NB4 (cell line): ENCODE data around the gene HHIPL1.

Source experiments
- DNase-seq: peaks from one replicate; pipeline ENCODE4 v3.0.0; 2010; ENCODE audit warnings: low read depth
- H3K4me3 ChIP-seq: one replicate; pipeline ENCODE4 v1.5.1; 2011; ENCODE audit warnings: mild to moderate bottlenecking, low read depth, low read length, moderate library complexity
- MYC ChIP-seq: IDR thresholded peaks from 2 replicates; pipeline ENCODE4 v1.6.1; 2011; ENCODE audit warnings: low read depth, low read length
- POLR2A ChIP-seq: IDR thresholded peaks from 2 replicates; pipeline ENCODE4 v1.6.1; 2011; ENCODE audit warnings: mild to moderate bottlenecking; ENCODE audit not compliant: insufficient read length; ENCODE audit errors: extremely low read depth
- TF ChIP-seq, protein P1 (sequence below): IDR thresholded peaks from one replicate; pipeline ENCODE4 v1.5.1; 2012; ENCODE audit warnings: low read depth, low read length
- TF ChIP-seq, protein P2 (sequence below): IDR thresholded peaks from 2 replicates; pipeline ENCODE4 v1.6.1; 2011; ENCODE audit warnings: low read depth, low read length

The HHIPL1 gene

DNA sequence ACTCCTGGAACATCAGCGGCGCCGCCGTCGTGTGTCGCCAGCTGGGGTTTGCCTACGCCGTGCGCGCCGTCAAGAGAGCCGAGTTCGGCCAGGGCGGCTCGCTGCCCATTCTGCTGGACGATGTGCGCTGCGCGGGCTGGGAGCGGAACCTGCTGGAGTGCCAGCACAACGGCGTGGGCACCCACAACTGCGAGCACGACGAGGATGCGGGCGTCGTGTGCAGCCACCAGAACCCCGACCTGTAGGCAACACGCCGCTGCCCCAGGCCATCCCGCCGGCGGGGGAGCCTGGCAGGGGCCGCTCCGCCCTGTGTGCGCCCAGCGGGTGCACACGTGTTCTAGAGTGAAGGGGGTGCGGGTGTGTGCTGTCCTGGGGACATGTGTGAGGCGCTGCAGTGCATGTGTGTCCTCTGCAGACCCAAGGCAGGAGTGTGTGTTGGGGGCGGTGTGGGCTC, 30.5 kb downstream of the HHIPL1 start:
- TF ChIP-seq, protein P1, sequence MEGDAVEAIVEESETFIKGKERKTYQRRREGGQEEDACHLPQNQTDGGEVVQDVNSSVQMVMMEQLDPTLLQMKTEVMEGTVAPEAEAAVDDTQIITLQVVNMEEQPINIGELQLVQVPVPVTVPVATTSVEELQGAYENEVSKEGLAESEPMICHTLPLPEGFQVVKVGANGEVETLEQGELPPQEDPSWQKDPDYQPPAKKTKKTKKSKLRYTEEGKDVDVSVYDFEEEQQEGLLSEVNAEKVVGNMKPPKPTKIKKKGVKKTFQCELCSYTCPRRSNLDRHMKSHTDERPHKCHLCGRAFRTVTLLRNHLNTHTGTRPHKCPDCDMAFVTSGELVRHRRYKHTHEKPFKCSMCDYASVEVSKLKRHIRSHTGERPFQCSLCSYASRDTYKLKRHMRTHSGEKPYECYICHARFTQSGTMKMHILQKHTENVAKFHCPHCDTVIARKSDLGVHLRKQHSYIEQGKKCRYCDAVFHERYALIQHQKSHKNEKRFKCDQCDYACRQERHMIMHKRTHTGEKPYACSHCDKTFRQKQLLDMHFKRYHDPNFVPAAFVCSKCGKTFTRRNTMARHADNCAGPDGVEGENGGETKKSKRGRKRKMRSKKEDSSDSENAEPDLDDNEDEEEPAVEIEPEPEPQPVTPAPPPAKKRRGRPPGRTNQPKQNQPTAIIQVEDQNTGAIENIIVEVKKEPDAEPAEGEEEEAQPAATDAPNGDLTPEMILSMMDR, result no peak
- TF ChIP-seq, protein P2, sequence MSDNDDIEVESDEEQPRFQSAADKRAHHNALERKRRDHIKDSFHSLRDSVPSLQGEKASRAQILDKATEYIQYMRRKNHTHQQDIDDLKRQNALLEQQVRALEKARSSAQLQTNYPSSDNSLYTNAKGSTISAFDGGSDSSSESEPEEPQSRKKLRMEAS, result no peak
- no peak for TF ChIP-seq MYC
- TF ChIP-seq POLR2A, result no peak
- no peak overlapping the region for H3K4me3 ChIP-seq
- no peak for DNase-seq

DNA sequence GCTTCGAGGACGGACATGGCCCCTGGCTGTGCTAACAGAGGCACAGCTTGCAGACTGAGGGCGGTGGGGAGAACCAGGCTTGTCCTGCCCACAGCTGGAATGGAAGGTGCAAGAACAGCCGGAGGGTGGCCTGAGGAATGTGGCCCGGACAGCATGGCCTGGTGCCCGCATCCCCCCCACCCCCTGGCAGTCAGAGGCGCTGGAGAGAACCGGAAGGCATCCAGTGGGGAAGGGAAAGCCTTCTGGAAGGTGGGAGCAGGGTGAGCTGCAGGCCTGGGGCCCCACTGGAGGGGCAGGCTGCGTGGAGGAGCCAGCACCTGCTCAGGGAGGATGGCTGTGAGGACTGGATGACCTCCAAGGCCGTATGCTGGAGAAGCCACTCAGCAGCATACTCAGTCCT, 31.0 kb downstream of the HHIPL1 start:
- no peak for DNase-seq
- TF ChIP-seq POLR2A, result no peak
- TF ChIP-seq, protein P1, result no peak
- TF ChIP-seq, protein P2, result no peak
- no peak for TF ChIP-seq MYC
- no peak overlapping the region for H3K4me3 ChIP-seq

DNA sequence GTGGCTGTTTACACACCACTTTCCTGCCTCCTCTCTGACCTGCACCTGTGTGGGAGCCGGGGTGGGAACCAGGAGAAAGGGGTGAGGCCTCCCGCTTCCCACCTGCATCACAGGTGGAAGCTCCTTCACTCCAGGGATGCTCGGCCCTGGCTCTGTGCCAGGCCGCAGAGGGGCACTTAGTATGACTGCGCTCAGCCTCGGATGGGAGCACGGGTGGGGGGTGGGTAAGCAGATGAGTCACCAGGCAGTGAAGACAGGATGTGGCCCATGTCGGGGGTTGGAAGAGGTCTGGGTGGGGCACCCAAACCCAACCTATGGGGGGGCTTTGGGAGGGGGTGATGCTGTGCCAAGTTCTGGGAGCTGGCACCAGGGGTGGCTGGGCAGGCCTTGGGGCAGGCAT, 31.7 kb downstream of the HHIPL1 start:
- no peak overlapping the region for H3K4me3 ChIP-seq
- TF ChIP-seq MYC, result no peak
- no peak for TF ChIP-seq POLR2A
- TF ChIP-seq, protein P2, result no peak
- TF ChIP-seq, protein P1, result no peak
- DNase-seq, result no peak

DNA sequence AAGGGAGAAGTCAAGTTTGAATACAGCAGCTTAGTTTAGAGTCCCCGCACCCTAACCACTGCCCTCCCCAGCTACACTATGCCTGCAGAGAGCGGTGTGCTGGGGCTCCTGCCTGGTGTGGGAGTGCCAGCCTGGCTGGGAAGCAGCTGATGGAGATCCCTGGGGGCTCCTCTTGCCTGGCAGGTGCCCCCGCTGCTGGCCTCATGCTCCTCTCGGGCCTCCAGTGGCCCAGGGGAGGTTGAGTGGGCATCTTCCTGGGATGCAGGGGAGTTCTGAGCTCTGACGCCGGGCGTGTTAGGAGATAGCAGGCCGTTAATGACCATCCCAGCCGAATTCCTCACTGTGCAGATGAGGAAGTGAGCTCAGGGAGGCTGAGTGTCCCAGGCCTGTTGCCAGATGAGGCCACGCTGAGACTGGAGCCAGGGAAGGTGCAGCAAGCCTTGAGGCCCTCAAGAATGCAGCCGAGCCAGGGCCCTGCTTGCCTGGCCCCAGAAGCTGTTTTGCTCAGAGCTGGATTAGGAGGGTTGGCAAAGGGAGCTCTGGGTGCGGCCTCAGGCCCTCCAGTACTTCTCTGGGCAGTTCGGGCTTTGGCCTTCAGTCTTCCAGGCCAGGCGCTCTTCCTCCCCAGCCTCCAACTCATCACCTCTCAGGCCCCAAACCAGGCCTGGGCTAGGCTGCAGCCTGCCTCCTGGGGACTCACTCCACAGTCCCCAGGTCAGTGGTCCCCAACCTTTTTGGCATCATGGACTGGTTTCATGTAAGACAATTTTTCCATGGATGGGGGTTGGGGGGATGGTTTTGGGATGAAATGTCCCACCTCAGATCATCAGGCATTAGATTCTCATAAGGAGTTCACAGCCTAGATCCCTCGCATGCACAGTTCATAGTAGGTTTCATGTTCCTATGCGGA, 32.6 kb downstream of the HHIPL1 start:
- H3K4me3 ChIP-seq, result no peak overlapping the region
- no peak for DNase-seq
- TF ChIP-seq, protein P1, result no peak
- TF ChIP-seq MYC, result no peak

DNA sequence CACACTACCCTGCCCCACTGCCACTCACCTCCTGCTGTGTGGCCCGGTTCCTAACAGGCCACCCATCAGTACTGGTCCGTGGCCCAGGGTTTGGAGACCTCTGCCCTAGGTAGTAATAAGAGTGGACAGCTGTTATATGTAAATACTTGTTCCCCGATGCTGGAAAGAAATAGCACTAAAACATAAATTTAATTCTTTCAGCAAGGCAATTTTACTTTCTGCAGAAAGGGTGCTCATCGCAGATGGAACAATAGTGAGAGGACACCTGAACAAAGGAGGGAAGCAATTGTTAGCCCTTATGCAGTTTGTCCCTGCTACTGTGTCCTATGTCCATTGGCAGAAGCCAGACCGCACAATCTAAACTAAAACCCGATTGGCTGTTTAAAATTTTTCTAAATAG, 33.3 kb downstream of the HHIPL1 start:
- TF ChIP-seq, protein P2, result no peak
- TF ChIP-seq, protein P1, result no peak
- TF ChIP-seq POLR2A (no peak), MYC (no peak)

DNA sequence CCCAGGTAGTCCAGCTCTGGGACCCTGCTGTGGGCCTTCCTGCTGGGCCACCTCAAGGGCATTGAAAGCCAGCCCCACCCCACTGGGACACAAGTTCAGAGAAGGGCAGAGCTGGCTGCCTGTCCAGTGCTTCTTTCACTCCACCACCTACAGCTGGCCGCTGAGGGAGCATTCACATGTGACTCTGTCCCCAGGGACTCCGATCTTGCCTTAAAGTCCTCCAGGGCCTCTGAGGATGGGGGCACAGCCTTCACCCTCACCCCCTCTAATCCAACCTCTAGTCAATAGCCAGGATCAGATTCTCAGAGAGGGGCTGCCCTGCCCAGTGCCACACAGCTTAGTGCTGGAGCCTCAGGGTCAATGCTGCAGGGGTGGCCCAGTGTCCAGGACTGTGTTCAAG, 34.2 kb downstream of the HHIPL1 start:
- DNase-seq, result no peak
- TF ChIP-seq, protein P2, result no peak
- TF ChIP-seq, protein P1, result no peak
- TF ChIP-seq MYC, result no peak
- TF ChIP-seq POLR2A, result no peak
- H3K4me3 ChIP-seq, result no peak overlapping the region

More for the DNA sequence above, 33.3 kb downstream of the HHIPL1 start:
- DNase-seq, result no peak
- H3K4me3 ChIP-seq, result no peak overlapping the region
